ENCODE results near the gene RGS8.

The RGS8 gene

GRCh38 chr1:182642461-182642860 lies 41.9 kb downstream of the RGS8 start:
- no peak for TF ChIP-seq CTCF (IDR thresholded peaks at IDR 0.05)

- no peak for TF ChIP-seq CTCF (IDR thresholded peaks at IDR 0.05)
Measured at GRCh38 chr1:182641561-182641960, 42.8 kb downstream of the RGS8 start.

GRCh38 chr1:182639330-182639729 lies 45.1 kb downstream of the RGS8 start:
- no peak for TF ChIP-seq CTCF (IDR thresholded peaks at IDR 0.05)

GRCh38 chr1:182637769-182638168 lies 46.6 kb downstream of the RGS8 start:
- TF ChIP-seq CTCF (IDR thresholded peaks at IDR 0.05), result no peak

GRCh38 chr1:182635871-182636270 lies 48.5 kb downstream of the RGS8 start:
- TF ChIP-seq CTCF (IDR thresholded peaks at IDR 0.05), result no peak
